IPS DF 6.9 (cell line): Measurements from ENCODE around the gene SHOX.
"Not testable (repeated sequence)": the region's sequence is repeated elsewhere in the genome, so short reads cannot be mapped to it uniquely, and the experiment has no call there.

Experiments used
- DNase-seq: peaks from one replicate; pipeline ENCODE4 v3.0.0-alpha.2; 2013; ENCODE audit warnings: low read depth, low spot score
- H3K27ac ChIP-seq: one replicate; pipeline ENCODE4 v1.5.1; 2013; ENCODE audit warnings: low read length, control low read depth
- H3K27me3 ChIP-seq: 2 replicates; pipeline ENCODE4 v1.6.1; 2013; ENCODE audit warnings: mild to moderate bottlenecking, low read length; ENCODE audit not compliant: control insufficient read depth, insufficient read depth
- H3K36me3 ChIP-seq: 2 replicates; pipeline ENCODE4 v1.6.1; 2013; ENCODE audit warnings: low read length; ENCODE audit not compliant: control insufficient read depth, insufficient read depth
- H3K4me1 ChIP-seq: 2 replicates; pipeline ENCODE4 v1.6.1; 2013; ENCODE audit warnings: low read length; ENCODE audit not compliant: control insufficient read depth, insufficient read depth
- H3K4me3 ChIP-seq: 2 replicates; pipeline ENCODE4 v1.5.1; 2013; ENCODE audit warnings: mild to moderate bottlenecking, low read length
- H3K9me3 ChIP-seq: 2 replicates; pipeline ENCODE4 v1.6.1; 2013; ENCODE audit warnings: low read length, inconsistent platforms; ENCODE audit not compliant: control insufficient read depth, insufficient read depth
- WGBS: extraction: QIAGEN DNeasy Blood & Tissue Kit; methylation state at CpG from one replicate; pipeline ENCODE4 v1.1.7; 2013; ENCODE audit warnings: mixed read lengths, missing lambda C conversion rate; ENCODE audit not compliant: insufficient read length, insufficient coverage; 5-methylcytosine and 5-hydroxymethylcytosine counted together

Gene SHOX

DNA sequence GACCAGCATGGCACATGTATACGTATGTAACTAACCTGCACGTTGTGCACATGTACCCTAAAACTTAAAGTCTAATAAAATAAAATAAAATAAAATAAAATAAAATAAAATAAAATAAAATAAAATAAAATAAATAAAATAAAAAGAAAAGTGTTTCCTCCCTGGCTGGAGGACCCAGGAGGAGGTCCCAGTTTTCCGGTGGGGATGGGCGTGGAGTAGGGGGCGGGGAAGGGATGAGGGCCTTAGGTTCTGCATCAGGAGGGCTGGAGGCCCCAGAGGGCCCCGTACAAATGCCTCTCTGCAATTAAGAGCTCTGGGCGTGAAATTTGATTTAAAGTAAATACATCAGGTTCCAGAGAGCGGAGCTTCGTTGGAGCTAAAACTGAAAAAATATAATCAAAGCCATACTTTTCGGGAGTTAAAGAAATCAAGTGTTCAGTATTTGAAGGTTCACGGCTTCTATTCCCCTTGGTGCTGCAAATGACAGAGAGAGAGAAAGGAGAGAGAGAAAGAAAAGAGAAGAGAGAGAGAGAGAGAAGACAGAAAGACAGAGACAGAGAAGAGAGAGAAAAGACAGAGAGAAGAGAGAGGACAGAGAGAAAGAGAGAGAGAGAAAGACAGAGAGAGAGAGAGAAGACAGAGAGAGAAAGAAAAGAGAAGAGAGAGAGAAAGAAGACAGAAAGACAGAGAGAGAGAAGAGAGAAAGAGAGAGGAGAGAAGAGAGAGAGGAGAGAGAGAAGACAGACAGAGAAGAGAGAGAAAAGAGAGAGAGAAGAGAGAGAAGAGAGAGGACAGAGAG, 8.7 kb upstream of the SHOX start:
- Histone ChIP-seq H3K4me3 (no peak overlapping the region), H3K9me3 (no peaks in the 10 kb centered on the region), H3K27me3 (peaks cover 52% of the 10 kb centered on the region), H3K27ac (no peak overlapping the region), H3K36me3 (no peaks in the 10 kb centered on the region), H3K4me1 (peaks cover 2% of the 10 kb centered on the region; the same call in 1 of the 2 replicates)
- WGBS = no CpG with 5 or more reads among the region's 11 CpGs
- DNase-seq = no peak

- WGBS = no CpG with 5 or more reads among the region's 3 CpGs
- not testable (repeated sequence) for DNase-seq, H3K4me1 ChIP-seq, H3K9me3 ChIP-seq, H3K36me3 ChIP-seq, H3K4me3 ChIP-seq, H3K27ac ChIP-seq
- peaks cover 59% of the 10 kb centered on the region for H3K27me3 ChIP-seq
These were observed 7.8 kb upstream of the SHOX start for GRCh38 chrX:622802-623201.

DNA sequence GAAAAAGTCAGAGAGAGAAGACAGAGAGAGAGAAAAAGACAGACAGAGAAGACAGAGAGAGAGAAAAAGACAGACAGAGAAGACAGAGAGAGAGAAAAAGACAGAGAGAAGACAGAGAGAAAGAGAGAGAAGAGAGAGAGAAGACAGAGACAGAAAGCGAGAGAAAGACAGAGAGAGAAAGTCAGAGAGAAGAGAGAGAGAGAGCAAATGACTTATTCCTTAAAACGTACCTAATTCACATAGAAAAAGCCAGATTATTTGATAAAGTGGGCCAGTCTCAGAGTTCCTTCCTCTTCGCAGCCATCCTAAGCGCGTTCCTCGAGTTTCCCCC, 7.4 kb upstream of the SHOX start:
- no peak overlapping the region for H3K4me3 ChIP-seq
- WGBS = no CpG with 5 or more reads among the region's 6 CpGs
- no peaks in the 10 kb centered on the region for H3K9me3 ChIP-seq
- H3K27ac ChIP-seq = no peak overlapping the region
- H3K27me3 ChIP-seq = peaks cover 62% of the 10 kb centered on the region
- no peak for DNase-seq
- H3K36me3 ChIP-seq = no peaks in the 10 kb centered on the region
- peaks cover 2% of the 10 kb centered on the region; the same call in 1 of the 2 replicates for H3K4me1 ChIP-seq

DNA sequence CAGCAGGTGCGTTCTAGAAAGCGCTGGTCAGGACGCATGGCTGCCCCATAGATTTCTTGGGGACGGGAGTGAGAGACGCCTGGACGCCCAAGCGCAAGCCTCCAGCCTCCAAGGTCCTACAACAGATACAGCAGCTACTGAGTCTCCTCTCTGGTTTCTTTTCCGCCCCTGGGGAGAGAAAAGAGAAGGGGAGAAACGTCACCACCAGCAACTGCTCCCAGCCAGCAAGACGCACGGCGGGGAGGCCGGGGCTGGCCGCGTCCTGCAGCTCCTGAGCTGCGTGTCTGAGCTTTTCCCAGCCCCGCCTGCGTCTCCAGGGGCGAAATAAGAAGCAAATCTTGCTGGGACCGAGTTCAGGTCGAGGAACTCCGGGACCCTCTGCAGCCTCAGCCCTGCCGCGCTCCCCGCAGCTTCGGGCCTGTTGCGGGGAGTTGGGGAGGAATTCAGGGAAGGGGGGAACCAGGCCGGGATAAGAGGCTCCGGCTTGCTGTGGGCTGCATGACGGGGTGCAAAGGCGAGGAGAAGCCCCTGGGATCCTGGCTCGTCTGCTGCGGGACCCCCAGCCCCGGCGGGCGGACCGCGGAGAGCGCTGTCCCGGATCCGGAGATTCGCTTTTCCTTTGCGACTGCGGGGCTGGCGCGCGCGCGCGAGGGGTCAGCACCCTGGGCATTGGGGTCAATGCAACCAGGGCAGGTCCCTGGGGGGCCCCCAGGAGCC, 6.8 kb upstream of the SHOX start:
- peaks cover under 1% of the 10 kb centered on the region; the same call in 1 of the 2 replicates for H3K4me1 ChIP-seq
- no CpG with 5 or more reads among the region's 50 CpGs for WGBS
- DNase-seq = no peak
- H3K27me3 ChIP-seq = peaks cover 59% of the 10 kb centered on the region
- H3K9me3 ChIP-seq = no peaks in the 10 kb centered on the region
- H3K36me3 ChIP-seq = no peaks in the 10 kb centered on the region
- no peak overlapping the region for H3K4me3 ChIP-seq
- H3K27ac ChIP-seq = no peak overlapping the region

DNA sequence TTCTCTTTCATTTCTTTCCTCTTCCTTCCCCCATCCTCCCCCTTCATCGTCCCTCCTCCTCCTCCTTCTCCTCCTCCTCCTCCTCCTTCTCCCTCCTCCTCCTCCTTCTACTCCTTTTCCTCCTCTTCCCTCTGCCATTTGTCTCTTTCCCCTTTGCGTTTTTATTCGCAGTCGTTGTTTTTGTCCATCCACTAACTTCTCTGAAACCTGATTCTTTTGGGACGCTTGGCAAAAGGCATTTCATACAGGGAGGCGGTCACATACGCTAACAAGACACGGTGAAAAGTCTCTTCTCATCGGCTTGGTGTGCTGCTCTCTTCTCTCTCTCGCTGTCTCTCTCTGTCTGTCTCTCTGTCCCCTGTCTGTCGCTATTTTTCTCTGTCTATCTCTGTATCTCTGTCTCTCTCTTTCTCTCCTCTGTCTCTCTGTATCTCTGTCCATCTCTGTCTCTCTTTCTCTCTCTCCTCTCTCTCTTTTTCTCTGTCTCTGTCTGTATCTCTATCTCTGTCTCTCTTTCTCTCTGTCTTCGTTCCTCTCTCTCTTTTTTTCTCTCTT, 5.4 kb upstream of the SHOX start:
- Histone ChIP-seq H3K27me3 (peaks cover 60% of the 10 kb centered on the region), H3K27ac (no peak overlapping the region), H3K4me3 (no peak overlapping the region), H3K36me3 (no peaks in the 10 kb centered on the region), H3K4me1 (no peaks in the 10 kb centered on the region; the same call in 1 of the 2 replicates), H3K9me3 (no peaks in the 10 kb centered on the region)
- WGBS = 95% methylated on average over 1 of the region's 12 CpGs
- DNase-seq = no peak

DNA sequence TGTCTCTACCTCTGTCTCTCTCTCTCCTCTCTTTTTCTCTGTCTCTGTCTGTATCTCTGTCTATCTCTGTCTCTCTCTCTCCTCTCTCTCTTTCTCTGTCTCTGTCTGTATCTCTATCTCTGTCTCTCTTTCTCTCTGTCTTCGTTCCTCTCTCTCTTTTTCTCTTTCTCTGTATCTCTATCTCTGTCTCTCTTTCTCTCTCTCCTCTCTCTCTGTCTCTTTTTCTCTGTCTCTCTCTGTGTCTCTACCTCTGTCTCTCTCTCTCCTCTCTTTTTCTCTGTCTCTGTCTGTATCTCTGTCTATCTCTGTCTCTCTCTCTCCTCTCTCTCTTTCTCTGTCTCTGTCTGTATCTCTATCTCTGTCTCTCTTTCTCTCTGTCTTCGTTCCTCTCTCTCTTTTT, 4.5 kb upstream of the SHOX start:
- H3K4me1 ChIP-seq, H3K36me3 ChIP-seq, H3K27ac ChIP-seq, H3K9me3 ChIP-seq, DNase-seq, H3K4me3 ChIP-seq: not testable (repeated sequence)
- peaks cover 61% of the 10 kb centered on the region for H3K27me3 ChIP-seq
- no CpG with 5 or more reads among the region's 2 CpGs for WGBS

GRCh38 chrX:626745-627509, 3.7 kb upstream of the SHOX start:
- H3K9me3 ChIP-seq = no peaks in the 10 kb centered on the region; the same call in 1 of the 2 replicates
- H3K4me3 ChIP-seq = no peak overlapping the region
- no peak for DNase-seq

DNA sequence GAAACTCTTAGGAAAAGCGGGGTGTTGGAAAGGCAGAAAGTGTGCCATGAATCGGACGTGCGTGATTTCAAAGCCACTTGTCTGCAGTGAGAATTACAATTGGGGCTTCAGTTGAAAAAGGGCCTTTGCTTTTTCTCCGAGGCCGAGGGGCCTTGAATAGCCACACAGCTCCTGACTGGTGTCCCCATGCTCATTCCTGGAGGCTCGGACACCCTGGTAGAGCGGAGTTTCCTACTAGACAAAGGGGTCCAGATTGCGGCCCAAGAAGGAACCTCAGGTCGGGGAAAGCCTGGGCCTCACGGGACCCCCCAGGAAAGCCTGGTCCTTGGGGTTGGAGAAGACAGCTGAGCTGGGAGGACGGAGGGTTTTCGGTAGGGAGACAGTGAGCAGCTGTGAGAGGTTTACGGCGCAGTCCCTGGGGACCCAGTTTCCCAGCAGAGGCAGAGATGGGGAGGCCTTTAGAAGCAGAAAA, 3.0 kb upstream of the SHOX start:
- WGBS = no CpG with 5 or more reads among the region's 15 CpGs
- DNase-seq = no peak
- no peaks in the 10 kb centered on the region; the same call in 1 of the 2 replicates for H3K9me3 ChIP-seq

More at GRCh38 chrX:626745-627509, 3.7 kb upstream of the SHOX start:
- H3K27ac ChIP-seq = no peak overlapping the region
- peaks cover 62% of the 10 kb centered on the region for H3K27me3 ChIP-seq
- H3K4me1 ChIP-seq = no peaks in the 10 kb centered on the region; the same call in 1 of the 2 replicates
- no peaks in the 10 kb centered on the region; the same call in 1 of the 2 replicates for H3K36me3 ChIP-seq
- WGBS = no CpG with 5 or more reads among the region's 13 CpGs

DNA sequence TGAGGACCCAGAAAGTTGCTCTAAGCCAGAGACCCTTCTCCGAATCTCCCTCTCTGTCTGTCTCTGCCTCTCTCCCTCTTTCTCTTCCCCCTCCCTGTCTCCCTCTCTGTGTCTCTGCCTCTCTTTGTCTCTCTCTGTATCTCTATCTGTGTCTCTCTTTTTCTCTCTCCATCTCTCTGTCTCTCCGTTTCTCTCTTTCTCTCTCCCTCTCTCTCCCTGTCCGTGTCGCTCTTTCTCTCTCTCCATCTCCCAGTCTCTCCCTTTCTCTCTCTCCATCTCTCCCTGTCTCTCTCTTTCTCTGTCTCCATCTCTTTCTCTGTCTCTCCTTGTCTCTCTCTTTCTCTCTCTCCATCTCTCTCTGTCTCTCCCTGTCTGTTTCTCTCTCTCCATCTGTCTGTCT, 2.6 kb upstream of the SHOX start:
- Histone ChIP-seq H3K4me3 (no peak overlapping the region), H3K36me3 (no peaks in the 10 kb centered on the region; the same call in 1 of the 2 replicates), H3K27me3 (peaks cover 64% of the 10 kb centered on the region), H3K4me1 (no peaks in the 10 kb centered on the region; the same call in 1 of the 2 replicates), H3K27ac (no peak overlapping the region), H3K9me3 (no peaks in the 10 kb centered on the region; the same call in 1 of the 2 replicates)
- no CpG with 5 or more reads among the region's 4 CpGs for WGBS
- DNase-seq = no peak

More for the DNA sequence above, 3.0 kb upstream of the SHOX start:
- H3K4me3 ChIP-seq = no peak overlapping the region
- H3K27me3 ChIP-seq = peaks cover 63% of the 10 kb centered on the region
- no peaks in the 10 kb centered on the region; the same call in 1 of the 2 replicates for H3K4me1 ChIP-seq
- H3K27ac ChIP-seq = no peak overlapping the region
- H3K36me3 ChIP-seq = no peaks in the 10 kb centered on the region; the same call in 1 of the 2 replicates
